Measurements from ENCODE around the gene TAAR8.

Gene TAAR8

DNA sequence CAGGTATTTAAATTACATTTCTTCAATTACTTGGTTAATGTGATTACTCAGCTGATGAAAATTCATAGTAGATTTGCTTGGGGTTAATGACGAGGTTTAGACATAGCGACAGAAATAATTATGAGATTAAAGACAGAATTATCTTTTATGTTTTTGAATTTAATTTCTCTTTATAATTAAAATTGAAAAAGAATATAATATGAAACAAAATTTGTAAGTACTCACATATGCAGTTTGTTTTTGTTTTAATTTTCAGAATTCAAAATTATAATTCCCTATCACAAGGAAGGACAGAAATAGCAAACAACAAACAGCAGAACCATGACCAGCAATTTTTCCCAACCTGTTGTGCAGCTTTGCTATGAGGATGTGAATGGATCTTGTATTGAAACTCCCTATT is at the start of gene TAAR8:
Gene TAAR8, plus strand, starts transcription at position 301 of the 400 bp plus-strand sequence. Its CDS starts 21 bp downstream, at position 322.
- no peak for DNase-seq (ENCODE audit: low spot score)
- no peak for ATAC-seq (ENCODE audit: low read depth)
- no peaks in the 10 kb centered on the region for H3K36me3 ChIP-seq (ENCODE audit: low read depth)
- H3K4me3 ChIP-seq (ENCODE audit: severe bottlenecking): no peak within 1 kb of the TSS
- no peaks in the 10 kb centered on the region for H3K9me3 ChIP-seq (ENCODE audit: severe bottlenecking)
- H3K27me3 ChIP-seq (ENCODE audit: insufficient read depth, poor library complexity, severe bottlenecking): no peaks in the 10 kb centered on the region
- TF ChIP-seq, protein P1, sequence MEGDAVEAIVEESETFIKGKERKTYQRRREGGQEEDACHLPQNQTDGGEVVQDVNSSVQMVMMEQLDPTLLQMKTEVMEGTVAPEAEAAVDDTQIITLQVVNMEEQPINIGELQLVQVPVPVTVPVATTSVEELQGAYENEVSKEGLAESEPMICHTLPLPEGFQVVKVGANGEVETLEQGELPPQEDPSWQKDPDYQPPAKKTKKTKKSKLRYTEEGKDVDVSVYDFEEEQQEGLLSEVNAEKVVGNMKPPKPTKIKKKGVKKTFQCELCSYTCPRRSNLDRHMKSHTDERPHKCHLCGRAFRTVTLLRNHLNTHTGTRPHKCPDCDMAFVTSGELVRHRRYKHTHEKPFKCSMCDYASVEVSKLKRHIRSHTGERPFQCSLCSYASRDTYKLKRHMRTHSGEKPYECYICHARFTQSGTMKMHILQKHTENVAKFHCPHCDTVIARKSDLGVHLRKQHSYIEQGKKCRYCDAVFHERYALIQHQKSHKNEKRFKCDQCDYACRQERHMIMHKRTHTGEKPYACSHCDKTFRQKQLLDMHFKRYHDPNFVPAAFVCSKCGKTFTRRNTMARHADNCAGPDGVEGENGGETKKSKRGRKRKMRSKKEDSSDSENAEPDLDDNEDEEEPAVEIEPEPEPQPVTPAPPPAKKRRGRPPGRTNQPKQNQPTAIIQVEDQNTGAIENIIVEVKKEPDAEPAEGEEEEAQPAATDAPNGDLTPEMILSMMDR (IDR thresholded peaks at IDR 0.05; ENCODE audit: poor library complexity, severe bottlenecking): no peak
- H3K4me1 ChIP-seq (ENCODE audit: insufficient read depth, poor library complexity, severe bottlenecking): no peaks in the 10 kb centered on the region
- H3K27ac ChIP-seq (ENCODE audit: poor library complexity, severe bottlenecking): no peak within 1 kb of the TSS

DNA sequence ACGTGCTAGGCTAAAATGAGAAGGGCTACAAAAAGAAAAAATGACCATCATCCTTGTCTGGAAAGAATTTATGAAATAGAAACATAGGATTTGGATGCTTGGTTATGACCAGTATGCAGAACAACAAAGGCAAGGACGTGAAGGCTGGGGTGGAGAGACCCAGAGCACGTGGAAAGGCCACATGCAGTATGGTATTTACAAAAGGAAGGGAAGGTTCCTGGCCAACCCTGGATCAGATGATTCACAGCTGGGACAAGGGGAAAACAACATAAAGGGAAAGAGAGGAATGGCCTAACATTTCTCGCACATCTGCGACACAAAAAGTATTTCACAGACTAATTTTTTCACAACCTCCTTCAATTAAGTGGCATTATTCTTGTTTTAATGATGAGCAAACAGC is 47.7 kb upstream of the TAAR8 start:
- no peak for ATAC-seq (ENCODE audit: low read depth)
- no peaks in the 10 kb centered on the region for H3K9me3 ChIP-seq (ENCODE audit: severe bottlenecking)
- no peak for DNase-seq (ENCODE audit: low spot score)

DNA sequence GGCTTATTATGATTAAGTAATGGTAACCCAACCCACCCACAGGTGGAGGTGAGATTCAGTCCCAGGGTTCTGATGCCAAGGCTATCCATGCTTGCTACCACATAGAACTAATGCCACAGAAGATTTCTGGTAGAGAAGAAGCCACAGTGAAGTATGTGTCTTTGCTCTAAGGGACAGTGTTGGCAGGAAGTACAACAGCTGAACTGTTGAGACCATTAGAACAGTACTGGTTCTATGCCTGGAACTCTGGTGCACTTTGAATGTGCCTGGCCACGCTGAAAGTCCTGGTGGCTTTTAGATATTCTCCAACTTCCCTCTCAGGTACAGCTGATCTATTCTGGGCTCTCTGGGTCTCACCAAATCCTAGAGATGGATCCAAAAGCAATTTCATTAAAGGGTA is 47.3 kb upstream of the TAAR8 start:
- ATAC-seq (ENCODE audit: low read depth): no peak
- peaks cover under 1% of the 10 kb centered on the region for H3K4me1 ChIP-seq (ENCODE audit: insufficient read depth, poor library complexity, severe bottlenecking)
- H3K4me3 ChIP-seq (ENCODE audit: severe bottlenecking): no peak overlapping the region
- DNase-seq (ENCODE audit: low spot score): no peak
- peaks cover 9% of the 10 kb centered on the region; the same call in 1 of the 2 replicates for H3K36me3 ChIP-seq (ENCODE audit: low read depth)
- H3K9me3 ChIP-seq (ENCODE audit: severe bottlenecking): no peaks in the 10 kb centered on the region
- H3K27me3 ChIP-seq (ENCODE audit: insufficient read depth, poor library complexity, severe bottlenecking): no peaks in the 10 kb centered on the region
- TF ChIP-seq, protein P1 (IDR thresholded peaks at IDR 0.05; ENCODE audit: poor library complexity, severe bottlenecking): no peak
- no peak overlapping the region for H3K27ac ChIP-seq (ENCODE audit: poor library complexity, severe bottlenecking)

More for the DNA sequence above, 47.7 kb upstream of the TAAR8 start:
- TF ChIP-seq, protein P1 (IDR thresholded peaks at IDR 0.05; ENCODE audit: poor library complexity, severe bottlenecking): no peak
- no peaks in the 10 kb centered on the region for H3K27me3 ChIP-seq (ENCODE audit: insufficient read depth, poor library complexity, severe bottlenecking)
- no peaks in the 10 kb centered on the region for H3K4me1 ChIP-seq (ENCODE audit: insufficient read depth, poor library complexity, severe bottlenecking)
- H3K4me3 ChIP-seq (ENCODE audit: severe bottlenecking): no peak overlapping the region
- H3K27ac ChIP-seq (ENCODE audit: poor library complexity, severe bottlenecking): no peak overlapping the region
- peaks cover 9% of the 10 kb centered on the region; the same call in 1 of the 2 replicates for H3K36me3 ChIP-seq (ENCODE audit: low read depth)

- Histone ChIP-seq H3K4me1 (ENCODE audit: insufficient read depth, poor library complexity, severe bottlenecking) (peaks cover 7% of the 10 kb centered on the region), H3K4me3 (ENCODE audit: severe bottlenecking) (no peak overlapping the region), H3K27ac (ENCODE audit: poor library complexity, severe bottlenecking) (no peak overlapping the region), H3K36me3 (ENCODE audit: low read depth) (peaks cover 9% of the 10 kb centered on the region; the same call in 1 of the 2 replicates), H3K27me3 (ENCODE audit: insufficient read depth, poor library complexity, severe bottlenecking) (no peaks in the 10 kb centered on the region), H3K9me3 (ENCODE audit: severe bottlenecking) (no peaks in the 10 kb centered on the region)
- TF ChIP-seq, protein P1 (IDR thresholded peaks at IDR 0.05; ENCODE audit: poor library complexity, severe bottlenecking): no peak
- ATAC-seq (ENCODE audit: low read depth) (no peak), DNase-seq (ENCODE audit: low spot score) (no peak)
Observed at GRCh38 chr6:132506461-132506860, 46.0 kb upstream of the TAAR8 start.
